CD4-positive, alpha-beta T cell treated with Interleukin-6 for 4 hours (primary cell): Measurements from ENCODE around the gene FAIM.
A peak's percentile ranks its signal among the peaks of the same experiment; 100 is the strongest.
"Not testable (repeated sequence)": the region's sequence is repeated elsewhere in the genome, so short reads cannot be mapped to it uniquely, and the experiment has no call there.

ENCODE experiments used
- DNase-seq: peaks from one replicate; pipeline ENCODE4 v3.0.0-alpha.2; 2020; ENCODE audit warnings: mixed read lengths

The FAIM gene

DNA sequence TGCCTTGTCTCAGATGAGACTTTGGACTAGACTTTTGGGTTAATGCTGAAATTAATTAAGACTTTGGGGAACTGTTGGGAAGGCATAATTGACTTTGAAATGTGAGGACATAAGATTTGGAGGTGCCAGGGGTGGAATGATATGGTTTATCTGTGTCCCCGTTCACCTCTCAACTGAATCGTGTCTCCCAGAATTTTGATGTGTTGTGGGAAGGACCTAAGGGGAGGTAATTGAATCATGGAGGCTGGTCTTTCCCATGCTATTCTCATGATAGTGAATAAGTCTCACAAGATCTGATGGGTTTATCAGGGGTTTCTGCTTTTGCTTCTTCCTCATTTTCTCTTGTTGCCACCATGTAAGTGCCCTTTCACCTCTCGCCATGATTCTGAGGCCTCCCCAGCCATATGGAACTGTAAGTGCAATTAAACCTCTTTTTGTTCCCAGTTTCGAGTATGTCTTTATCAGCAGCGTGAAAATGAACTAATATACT lies 4.4 kb upstream of the FAIM start:
- DNase-seq: not testable (repeated sequence)

GRCh38 chr3:138609898-138610266 lies 1.3 kb downstream of the FAIM start:
- DNase-seq: no peak

DNA sequence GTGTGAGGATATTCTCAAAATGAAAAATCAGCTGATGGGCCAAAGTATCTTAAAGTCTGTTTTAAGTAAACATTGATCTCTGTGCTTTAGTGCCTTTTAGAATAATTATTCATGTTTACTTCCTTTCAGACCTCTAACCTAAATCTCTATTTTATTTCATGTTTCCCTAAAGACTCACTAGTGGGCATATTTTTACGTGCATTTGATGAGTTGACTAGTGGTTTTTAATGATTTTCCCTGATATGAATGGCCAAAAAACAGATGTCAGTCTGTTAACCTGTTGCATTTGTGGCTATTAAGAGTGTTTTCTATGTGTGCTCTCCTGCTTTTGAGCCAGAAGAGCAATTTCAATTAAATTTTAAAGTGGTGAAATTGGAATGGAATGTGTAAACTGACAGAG lies 6.9 kb downstream of the FAIM start:
- no peak for DNase-seq

DNA sequence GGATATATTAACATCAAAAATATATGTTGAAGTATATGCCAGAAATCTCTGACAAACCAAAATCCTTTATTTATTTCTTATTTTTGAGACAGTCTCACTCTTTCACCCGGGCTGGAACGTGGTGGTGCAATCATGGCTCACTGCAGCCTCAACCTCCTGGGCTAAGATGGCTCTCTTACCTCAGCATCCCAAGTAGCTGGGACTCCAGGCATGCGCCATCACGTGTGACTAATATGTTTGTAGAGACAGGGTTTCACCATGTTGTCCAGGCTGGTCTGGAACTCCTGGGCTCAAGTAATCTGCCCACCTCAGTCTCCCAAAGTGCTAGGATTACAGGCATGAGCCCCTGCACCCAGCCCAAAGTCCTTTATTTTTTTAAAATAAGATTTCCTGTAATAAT lies 11.9 kb downstream of the FAIM start:
- DNase-seq: no peak

DNA sequence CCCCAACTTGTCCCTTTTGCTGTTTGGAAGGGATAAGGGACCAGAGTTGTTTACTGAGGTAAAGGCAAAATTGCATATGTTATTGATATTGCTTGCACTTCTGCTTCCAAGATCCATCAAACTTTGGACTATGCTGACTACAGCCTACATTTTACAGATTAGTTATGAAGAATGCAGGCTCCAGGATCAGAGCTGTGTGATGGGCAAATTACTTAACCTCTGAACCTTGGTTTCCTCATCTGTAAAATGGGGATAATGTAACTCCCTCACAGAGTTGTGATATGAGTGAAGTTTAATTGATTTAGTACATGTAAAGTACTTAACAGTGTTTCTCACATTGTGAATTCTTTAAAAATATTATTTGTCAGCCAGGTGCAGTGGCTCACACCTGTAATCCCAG lies 15.9 kb downstream of the FAIM start:
- no peak for DNase-seq

DNA sequence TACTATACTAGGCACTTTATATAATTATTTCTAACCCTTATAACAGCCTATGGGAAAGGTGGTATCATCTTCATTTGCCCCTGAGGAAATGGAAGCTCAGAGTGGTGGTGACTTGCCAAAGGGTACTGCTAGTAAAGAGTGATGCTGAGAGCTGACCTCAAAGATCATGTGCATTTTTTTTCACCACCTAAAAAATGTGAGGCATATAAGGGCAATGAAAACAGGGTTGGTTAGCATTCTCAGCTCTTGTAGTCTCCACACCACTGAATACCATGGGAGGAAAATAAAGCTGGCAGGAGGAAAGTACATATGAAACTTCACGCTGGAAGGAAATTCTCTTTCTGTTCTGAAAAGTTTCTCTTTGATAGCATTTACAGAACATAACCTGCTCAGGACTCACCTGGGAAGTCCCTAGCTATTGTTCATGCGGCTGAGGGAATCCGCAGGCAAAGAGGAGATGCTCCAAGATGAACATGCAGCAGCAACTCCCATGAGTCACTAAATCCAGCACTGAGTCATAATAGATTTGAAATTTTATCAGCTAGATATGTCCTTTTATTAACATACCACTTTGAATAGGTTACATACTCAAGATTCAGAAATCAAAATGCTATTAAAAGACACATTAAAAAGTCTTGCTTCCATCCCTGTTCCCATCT lies 17.3 kb downstream of the FAIM start:
- DNase-seq: no peak

DNA sequence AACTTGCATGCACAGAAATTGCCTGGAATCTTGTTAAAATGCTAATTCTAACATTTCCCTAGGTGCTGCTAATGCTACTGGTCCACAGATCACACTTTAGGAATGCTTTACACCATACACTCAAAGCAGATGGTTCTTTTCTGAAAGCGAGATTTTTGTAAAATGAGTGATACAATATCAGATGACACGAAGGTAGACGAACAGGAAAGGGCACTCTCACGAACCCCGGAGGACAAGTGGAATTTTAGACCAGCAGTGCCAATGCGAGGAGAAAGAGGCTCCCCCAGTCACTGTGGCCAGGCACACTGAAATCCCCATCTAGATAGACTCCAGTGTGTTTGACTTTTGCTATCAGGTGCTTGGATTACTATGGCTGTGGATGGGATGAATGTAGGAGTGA lies 21.0 kb downstream of the FAIM start:
- DNase-seq: no peak

GRCh38 chr3:138638641-138639040 lies 30.1 kb downstream of the FAIM start:
- DNase-seq: no peak

- no peak for DNase-seq
Measured at GRCh38 chr3:138640537-138640936, 32.0 kb downstream of the FAIM start.

DNA sequence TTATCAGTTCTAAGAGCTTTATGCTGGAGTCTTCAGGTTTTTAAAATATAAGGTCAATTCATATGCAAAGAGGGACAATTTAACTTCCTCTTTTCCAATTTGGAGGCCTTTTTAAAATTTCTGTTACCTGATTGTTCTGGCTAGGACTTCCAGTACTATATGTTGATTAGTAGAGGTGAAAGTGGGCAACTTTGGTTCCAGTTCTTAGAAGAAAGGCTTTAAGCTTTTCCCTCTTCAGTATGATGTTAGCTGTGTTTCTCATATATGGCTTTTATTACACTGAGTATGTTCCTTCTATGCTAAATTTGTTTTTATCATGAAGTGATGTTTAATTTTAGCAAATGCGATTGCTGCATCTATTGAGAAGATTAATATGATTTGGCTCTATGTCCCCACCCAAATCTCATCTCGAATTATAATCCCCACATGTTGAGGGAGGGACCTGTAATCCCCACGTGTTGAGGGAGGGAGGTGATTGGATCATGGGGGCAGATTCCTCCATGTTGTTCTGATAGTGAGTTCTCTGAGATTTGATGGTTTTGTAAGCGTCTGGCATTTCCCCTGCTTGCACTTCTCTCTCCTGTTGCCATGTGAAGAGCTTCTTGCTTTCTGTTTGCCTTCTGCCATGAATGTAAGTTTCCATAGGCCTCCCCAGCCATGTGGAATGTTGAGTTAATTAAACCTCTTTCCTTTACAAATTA lies 33.8 kb downstream of the FAIM start:
- no peak for DNase-seq

GRCh38 chr3:138642927-138643253 lies 34.3 kb downstream of the FAIM start:
- DNase-seq: no peak

- DNase-seq: no peak
Measured at GRCh38 chr3:138646008-138646407, 37.4 kb downstream of the FAIM start.

- DNase-seq: no peak
Measured at GRCh38 chr3:138646513-138646912, 37.9 kb downstream of the FAIM start.

DNA sequence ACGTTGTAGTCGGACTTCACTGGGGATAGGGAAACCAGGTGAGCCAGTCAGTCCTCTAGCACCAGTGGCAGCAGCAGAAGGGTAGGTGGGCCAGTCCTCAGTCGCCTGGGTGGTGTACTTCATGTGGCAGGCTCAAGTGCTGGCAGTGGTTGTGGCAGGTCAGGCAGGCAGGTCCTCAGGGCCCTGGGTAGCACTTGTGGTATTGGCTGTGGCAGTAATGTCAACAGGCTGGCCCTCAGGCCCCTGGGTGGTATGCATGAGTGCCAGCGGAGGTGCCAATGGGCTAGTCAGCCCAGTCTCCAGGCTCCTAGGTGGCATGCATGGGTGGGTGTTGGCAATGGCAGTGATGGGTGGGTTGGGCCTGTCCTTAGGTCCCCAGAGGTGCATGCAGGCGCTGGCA lies 40.6 kb downstream of the FAIM start:
- no peak for DNase-seq

- DNase-seq: peak; percentile 3
Measured at GRCh38 chr3:138653567-138653966, 45.0 kb downstream of the FAIM start.

- DNase-seq: no peak
Measured at GRCh38 chr3:138657508-138657907, 48.9 kb downstream of the FAIM start.

GRCh38 chr3:138668107-138668506 lies 59.5 kb downstream of the FAIM start:
- DNase-seq: no peak

GRCh38 chr3:138670407-138670806 lies 61.8 kb downstream of the FAIM start:
- no peak for DNase-seq

DNA sequence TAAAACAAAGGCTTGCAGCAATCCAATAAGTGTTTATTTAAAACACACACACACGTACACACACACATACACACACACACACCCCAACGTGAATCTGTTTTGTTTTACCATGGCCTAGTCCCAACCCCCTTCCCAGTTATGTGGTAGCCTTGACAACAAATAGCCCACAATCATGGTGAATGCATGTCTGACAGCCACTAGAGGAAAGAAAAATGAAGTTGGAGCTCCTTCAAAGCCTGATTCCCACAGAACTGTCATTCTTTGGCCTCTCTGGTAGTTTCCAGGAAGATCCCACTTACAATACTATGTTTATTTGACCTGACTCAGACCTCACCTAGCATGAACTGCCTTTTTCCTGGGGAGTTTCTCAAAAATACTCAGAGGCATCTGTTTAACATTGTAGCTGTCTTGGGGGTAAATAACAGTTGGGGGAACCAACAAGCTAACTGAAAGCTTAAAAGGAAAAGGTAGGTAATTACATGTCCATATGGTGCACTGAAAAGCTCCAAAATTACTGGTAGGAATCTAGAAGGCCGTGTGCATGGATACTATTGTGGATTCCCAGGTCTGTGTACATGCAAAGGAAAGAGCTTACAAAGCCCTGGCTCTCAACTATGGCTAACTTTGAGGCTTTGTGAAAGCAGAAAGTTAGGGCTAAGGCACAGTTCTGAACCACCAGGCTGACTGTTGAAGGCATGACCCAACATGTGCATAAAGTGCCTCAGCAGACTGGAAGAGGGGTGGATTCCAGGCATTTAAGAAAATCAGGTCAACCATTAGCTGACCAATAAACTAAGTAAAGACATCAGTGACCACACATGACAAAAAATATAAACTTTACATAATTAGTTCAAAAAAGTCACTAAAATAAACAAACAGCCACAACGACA lies 65.3 kb downstream of the FAIM start:
- DNase-seq: no peak

GRCh38 chr3:138675393-138675792 lies 66.8 kb downstream of the FAIM start:
- no peak for DNase-seq

DNA sequence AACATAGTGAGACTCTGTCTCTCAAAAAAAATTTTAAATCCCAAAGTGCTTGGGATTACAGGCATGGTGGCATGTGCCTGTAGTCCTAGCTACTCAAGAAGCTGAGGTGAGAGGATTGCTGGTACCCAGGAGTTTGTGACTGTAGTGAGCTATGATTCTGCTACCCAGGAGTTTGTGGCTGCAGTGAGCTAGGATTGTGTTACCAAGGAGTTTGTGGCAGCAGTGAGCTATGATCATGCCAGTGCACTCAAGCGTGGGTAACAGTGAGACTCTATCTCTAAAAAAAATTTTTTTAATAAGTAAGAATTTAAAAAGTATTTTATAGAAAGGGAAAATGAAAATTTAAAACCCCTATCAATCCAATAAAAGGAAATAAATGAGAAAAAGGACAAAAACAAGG lies 69.5 kb downstream of the FAIM start:
- DNase-seq: no peak

- DNase-seq: no peak
Measured at GRCh38 chr3:138678874-138679392, 70.4 kb downstream of the FAIM start.

GRCh38 chr3:138680974-138681373 lies 72.4 kb downstream of the FAIM start:
- not testable (repeated sequence) for DNase-seq
